CD4-positive, alpha-beta T cell treated with Interleukin-4 for 4 hours (primary cell): ENCODE measurements around the gene PLK3.
A peak's percentile ranks its signal among the peaks of the same experiment; 100 is the strongest.
"Not testable (repeated sequence)": the region's sequence is repeated elsewhere in the genome, so short reads cannot be mapped to it uniquely, and the experiment has no call there.

Experiments
- DNase-seq: peaks from one replicate; pipeline ENCODE4 v3.0.0-alpha.2; 2020

The PLK3 gene

GRCh38 chr1:44799770-44800584 lies at the start of gene PLK3:
Gene PLK3 (plus strand): TSS chr1:44800377. CDS start chr1:44800464, 87 bp downstream.
- DNase-seq: peak; percentile 99

GRCh38 chr1:44757420-44757819 lies 42.8 kb upstream of the PLK3 start:
- no peak for DNase-seq

DNA sequence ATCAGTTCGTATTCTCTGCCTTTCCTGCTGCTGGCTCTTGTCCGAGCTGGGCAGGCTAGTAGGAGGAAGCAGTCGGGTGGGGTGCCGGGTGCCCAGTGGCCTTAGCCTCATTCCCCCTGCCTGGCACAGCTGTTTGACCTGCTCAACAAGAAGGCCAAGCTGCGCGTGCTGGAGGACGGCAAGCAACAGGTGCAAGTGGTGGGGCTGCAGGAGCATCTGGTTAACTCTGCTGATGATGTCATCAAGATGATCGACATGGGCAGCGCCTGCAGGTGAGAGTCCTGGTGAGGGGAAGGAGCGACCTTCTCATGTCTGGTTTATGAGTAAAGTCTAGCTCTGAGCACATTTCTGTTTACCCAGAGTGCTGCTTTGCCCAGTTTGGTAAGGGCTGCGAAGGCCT lies 41.1 kb upstream of the PLK3 start:
- DNase-seq: no peak

GRCh38 chr1:44760876-44761275 lies 39.3 kb upstream of the PLK3 start:
- no peak for DNase-seq

GRCh38 chr1:44766421-44766820 lies 33.8 kb upstream of the PLK3 start:
- DNase-seq: not testable (repeated sequence)

DNA sequence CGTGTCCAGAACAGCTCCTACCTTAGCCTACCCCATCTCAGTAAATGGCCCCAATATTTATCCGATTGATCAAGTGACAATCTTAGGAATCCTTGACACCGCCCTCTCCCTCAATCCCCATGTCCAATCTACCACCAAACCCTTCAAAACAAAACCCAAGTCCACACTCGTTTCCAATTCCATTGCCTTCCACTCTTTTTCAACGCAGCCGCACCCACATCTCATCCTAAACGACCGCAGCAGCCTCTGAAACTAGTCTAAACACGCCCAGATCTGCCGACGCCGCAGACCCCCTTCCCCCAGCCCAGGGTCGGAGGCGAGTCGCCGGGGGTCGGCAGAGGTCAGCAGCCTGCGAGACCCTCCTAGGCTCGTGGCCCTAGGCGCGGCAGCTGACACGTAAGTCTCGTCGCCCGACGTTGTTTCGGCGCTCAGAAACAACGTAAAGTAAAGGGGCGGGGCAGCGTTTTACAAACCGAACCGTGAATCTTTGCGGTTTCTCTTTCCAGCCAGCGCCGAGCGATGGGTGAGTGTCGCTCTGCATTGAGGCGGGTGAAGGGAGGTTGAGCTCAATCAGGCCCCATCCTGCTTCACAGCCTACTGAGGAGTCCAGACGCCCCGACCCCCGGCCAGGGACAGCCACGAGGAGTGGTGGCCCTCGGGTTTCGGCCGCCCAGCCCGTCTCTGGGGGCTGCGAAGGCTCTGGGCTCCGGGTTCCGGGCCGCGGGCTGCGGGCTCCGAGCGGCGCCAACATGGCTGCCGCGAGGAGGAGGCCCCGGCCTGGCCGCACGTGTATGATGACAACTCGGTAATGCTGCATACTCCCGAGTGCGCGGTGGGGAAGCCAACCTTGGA lies 24.9 kb upstream of the PLK3 start, which contains the start of gene RPS8:
TSS of gene RPS8 (plus strand) at position 463 of the 852 bp plus-strand sequence. CDS start at position 520, 57 bp downstream.
- peak; percentile 90 for DNase-seq

DNA sequence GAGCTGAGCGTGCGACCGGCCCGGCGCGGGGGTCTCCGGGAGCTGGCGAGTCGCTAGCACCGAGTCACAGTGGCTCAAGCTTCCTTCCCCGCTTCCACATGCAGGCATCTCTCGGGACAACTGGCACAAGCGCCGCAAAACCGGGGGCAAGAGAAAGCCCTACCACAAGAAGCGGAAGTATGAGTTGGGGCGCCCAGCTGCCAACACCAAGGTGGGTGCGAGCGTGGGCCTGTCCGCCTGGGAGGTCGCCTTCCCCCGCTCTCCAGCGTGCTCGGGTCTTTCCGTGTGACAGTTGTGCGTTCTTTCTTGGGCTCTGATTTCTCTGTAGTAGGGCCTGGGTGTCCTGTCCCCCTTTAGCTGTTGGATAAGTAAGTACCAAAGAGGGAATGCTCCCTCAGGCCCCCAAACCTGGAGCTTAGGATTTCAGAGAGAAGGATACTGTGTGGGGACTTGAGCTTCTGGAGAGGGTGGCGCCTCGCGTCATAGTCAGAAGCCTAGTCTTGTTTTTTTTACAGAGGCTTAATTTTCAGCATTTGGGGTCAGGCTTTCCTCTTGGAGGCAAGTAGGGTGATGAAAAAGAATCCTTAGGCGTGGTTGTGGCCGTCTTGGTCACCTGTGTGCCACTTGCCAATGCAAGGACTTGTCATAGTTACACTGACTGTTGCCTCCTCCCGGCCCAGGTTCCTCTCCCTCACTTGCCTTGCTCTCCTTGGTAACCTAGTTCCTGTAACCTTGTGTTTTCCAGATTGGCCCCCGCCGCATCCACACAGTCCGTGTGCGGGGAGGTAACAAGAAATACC lies 24.0 kb upstream of the PLK3 start:
- DNase-seq: peak; percentile 37

GRCh38 chr1:44776730-44777068 lies 23.5 kb upstream of the PLK3 start:
- DNase-seq: no peak

DNA sequence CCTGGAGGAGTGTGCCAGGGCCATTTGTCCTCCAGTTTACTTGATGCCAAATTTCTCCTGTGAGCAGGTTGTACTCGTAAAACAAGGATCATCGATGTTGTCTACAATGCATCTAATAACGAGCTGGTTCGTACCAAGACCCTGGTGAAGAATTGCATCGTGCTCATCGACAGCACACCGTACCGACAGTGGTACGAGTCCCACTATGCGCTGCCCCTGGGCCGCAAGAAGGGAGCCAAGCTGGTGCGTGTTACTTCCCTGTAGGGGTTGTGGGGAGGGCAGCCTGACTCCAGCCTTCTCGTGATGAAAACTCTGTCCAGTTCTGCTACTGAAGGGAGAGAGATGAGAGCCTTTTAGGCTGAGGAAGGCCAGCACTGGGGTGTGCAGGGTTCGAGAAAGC lies 22.6 kb upstream of the PLK3 start:
- no peak for DNase-seq

DNA sequence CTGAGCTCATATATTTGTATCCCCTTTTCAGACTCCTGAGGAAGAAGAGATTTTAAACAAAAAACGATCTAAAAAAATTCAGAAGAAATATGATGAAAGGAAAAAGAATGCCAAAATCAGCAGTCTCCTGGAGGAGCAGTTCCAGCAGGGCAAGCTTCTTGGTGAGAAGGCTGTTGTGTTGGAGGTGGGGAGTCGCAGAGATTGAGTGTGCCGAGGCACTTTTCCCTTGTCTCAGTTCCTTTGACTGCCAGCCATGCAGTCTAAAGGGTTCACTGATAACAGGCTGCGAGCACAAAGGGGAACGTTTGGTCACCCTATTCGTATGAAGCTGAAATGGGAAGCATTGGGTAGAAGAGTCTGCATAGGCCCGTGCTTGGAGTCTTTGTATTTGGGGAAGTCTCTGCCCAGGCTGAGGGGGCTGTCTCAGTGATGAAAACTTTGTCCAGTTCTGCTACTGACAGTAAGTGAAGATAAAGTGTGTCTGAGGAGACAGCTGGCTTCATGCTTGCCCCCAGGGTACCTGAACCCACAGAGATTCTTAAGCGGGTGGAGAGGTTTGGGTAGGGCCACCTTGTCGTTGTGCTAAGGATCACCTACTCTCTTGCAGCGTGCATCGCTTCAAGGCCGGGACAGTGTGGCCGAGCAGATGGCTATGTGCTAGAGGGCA lies 22.1 kb upstream of the PLK3 start:
- no peak for DNase-seq

GRCh38 chr1:44778705-44779576 lies 21.2 kb upstream of the PLK3 start:
- DNase-seq: no peak

DNA sequence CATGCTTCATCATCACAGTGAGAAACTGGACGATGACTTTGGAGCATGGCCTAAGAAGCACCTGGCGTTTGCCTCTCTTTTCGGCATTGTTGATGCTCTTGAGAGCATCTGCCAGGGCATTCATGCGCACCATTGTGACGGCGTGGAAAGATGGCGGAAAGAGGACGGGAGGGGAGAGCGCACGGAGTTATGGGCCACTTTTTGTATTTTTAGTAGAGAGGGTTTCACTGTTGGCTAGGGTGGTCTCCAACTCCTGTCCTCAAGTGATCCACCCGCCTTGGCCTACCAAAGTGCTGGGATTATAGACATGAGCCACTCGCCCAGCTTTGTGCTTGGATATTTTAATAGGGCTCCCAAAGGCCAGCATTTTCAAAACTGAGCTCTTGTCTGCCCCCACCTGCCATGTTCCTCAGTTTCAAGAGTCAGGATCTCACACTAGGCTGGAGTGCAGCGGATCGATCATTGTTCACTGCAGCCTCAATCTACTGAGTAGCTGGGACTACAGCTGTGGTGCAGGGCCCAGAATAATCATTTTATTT lies 19.5 kb upstream of the PLK3 start:
- DNase-seq: no peak

DNA sequence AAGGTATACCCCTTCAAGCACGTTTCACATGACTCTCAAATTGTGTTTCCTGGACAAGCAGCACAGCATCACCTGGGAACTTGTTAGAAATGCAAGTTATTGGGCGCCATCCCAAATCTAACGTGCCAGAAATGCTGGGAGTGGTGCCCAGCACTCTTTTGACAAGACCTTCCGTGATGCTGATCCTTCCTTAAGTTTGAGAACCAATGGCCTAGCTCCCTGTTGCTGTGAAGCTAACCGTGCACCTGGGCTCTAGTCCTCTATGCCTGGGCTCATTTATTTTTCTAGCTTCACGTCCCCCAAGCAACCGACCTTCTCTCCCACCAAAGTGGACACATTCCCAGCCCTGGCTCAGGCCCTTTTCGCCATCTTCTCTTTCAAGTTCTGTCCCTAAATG lies 16.5 kb upstream of the PLK3 start:
- DNase-seq: no peak

DNA sequence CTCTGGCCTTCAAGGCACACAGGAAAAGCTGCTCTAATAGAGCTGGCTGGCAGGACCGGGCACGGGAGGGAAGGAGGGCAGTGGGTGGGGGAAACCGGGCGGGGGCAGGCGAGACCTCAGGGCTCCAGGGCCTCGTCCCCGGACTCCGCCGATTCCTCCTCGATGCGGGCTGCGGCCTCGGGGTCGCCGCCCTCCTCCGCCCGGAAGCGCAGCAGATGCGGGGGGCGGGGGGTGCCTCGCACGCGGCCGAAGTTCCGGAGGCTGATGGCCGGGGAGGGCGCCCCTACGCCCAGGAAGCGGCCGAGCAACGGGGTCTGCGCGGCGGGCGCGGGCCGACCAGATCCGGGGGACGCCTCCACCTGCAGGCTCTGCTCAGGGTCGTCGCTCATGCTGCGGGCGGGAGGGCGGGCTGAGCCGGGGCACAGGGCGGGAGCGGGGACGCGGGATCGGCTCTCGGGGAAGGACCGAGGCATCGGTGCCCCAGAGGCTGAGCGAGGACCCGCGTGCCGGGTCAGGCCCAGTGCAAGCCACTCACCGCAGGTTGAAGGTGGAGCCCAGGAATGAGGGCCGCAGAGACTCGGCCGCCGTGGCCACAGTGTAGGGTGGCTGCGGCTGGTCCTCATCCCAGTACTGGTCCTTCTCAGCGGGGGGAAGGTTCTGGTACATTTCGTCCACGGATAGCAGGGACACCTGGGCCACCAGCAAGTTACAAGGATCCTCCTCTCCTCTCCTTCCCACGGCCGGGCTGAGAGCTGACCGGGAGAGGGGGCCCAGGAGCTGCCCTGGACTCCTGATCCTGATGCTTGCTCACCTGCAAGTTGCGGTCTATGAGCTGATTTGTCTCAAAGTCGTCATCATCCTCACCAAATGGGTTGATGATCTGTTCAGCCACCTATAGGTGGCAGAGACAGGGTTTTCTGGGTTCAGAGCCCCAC lies 15.8 kb upstream of the PLK3 start:
- DNase-seq: no peak

- no peak for DNase-seq
Observed at GRCh38 chr1:44785029-44785380, 15.2 kb upstream of the PLK3 start.

GRCh38 chr1:44785501-44786137 lies 14.6 kb upstream of the PLK3 start:
- DNase-seq: no peak

DNA sequence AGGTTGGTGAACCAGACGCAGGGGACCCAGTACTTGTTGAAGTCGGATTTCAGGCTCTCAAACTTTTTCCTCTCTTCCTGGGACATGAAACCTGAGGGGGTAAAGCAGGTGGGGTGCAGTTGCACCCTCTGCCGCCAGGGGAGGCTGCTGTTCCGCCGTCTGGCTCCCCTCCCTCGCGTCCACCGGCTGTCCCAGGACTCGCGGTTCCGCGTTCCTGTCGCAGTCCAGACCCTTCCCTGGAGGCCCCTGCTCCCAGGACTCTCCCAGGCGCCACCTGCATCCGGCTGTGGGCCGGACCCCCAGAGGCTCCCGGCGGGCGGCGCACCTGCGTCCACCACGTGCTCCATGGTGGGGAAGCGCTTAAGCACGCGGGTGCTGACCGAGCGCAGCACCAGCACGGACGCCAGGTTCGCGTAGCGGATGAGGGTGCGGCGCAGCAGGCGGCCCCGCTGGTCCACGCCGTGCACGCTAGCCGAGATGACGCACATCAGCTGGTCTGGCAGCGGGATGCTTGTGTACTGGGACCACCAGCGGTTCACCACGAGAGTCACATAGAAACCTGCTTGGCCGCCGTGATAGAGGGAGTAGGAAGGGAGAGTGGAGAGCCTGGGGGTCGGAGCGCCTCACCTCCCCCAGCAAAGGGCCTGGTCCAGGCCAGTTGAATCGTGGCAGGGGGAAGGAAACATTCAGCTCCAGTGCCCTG lies 13.9 kb upstream of the PLK3 start:
- peak; percentile 62 for DNase-seq

DNA sequence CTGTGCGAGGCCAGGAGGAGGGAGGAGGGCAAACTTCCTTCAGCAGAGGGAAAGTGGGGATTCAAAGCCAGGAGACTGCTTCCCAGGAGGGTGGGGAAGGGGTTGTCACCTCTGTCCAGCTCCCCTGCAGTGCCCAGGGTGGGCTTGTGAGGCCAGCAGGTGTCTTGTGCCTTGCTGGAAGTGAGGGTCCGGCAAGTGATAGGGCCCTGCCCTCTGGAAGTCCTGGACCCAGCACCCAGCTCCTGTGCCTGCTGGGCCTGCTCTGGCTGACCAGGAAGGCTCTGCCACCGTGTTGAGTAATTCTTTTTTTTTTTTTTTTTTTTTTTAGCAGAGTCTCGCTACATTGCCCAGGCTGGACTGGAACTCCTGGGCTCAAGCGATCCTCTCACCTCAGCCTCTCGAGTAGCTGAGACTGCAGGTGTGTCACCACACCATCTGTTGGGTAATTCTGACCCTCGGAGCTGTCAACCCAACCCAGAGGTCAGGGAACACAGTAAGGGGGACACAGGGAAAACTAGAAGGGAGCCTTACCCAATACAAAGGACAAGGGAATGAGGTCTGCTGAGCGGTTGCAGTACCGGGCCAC lies 13.2 kb upstream of the PLK3 start:
- DNase-seq: no peak

GRCh38 chr1:44787506-44787905 lies 12.7 kb upstream of the PLK3 start:
- no peak for DNase-seq
